Stimulated activated CD4-positive, alpha-beta T cell treated with anti-CD3 and anti-CD28 coated beads, Interleukin-12 subunit alpha, Interleukin-12 subunit beta, amount 100 ng/mL, for 4 hours (primary cell): ENCODE data around the gene PHLDB1.
"Not testable (repeated sequence)": the region's sequence is repeated elsewhere in the genome, so short reads cannot be mapped to it uniquely, and the experiment has no call there.

Experiments used
- DNase-seq: peaks from one replicate; pipeline ENCODE4 v3.0.0-alpha.2; 2020

Gene PHLDB1

DNA sequence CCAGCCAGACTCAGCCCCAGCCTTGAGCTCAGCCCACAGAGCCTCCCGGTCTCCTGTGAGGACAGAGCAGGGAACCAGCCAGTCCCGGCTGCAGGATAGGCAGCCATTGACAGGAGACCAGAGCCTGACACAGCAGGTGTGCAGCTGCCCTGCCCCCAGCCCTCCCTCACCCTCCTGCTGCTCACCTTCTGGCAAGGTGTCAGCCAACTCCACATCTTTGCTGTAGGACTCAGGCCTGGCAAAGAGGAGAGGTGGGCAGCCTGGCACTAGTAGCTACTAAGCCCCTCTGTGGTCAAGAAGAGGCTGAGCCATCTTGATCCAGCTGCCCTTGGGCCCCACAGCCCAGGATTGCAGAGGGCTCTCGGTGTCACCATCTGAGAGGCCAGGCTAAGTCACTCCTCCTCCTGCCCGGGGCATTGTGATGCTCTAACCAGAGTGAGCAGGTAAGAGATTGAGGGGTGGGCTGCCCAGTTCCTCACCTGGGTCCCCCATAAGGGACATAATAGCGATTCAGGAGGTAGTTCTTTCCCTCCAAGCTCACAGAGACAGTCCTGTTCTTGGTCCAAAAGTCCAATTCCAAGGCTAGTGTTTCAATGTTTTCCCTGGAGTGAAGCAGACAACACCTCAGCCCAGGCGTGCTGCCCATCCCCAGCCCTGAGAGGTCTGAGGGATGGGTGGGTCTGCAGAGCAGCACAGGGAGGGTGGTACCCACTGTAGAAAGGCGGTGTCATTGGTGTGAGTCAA is 53.4 kb downstream of the PHLDB1 start:
- no peak for DNase-seq

- no peak for DNase-seq
These were observed 54.2 kb downstream of the PHLDB1 start for GRCh38 chr11:118661425-118662301.

DNA sequence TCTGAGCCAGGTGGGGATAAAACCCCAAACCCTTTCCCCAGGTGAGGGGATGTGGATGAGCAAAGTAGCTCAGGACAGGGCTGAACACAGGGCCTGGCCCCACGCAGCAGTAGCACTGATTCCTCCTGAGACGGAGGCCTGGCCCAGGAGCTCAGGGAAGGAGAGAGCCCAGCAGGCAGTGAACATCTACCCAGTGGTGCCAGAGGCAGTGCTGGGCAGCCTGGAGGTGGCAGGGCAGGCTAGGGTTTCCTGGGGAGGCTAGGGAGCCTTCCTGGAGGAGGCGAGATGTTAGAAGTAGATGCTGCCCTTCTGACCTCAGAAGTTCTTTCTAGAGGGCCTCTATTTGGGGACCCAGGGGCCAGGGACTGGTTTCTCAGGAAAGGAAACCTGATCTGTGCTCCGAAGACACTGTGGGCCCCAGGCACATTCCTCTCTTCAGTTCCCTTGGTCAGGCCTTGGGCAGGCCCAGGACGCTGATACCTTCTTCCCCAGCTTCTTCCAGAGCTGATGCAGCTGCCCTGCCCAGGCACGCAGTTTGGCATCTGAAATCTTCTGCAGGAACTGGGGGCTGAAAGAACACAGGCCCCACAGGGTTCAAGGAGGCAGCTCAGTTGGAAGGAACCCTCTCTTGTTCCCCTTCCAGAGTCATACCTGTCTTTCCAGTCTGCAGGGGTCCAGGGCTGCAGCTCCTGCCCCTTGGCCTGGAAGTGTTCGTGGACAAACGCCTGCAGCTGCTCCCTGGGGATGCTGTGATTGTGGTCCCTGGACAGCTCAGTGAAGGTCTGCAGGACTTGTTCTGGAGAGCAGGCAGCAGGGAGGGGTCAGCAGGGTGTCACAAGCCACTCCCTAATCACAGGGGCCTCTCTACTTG is 55.2 kb downstream of the PHLDB1 start:
- no peak for DNase-seq

GRCh38 chr11:118663381-118663780 is 56.0 kb downstream of the PHLDB1 start:
- DNase-seq, result no peak

DNA sequence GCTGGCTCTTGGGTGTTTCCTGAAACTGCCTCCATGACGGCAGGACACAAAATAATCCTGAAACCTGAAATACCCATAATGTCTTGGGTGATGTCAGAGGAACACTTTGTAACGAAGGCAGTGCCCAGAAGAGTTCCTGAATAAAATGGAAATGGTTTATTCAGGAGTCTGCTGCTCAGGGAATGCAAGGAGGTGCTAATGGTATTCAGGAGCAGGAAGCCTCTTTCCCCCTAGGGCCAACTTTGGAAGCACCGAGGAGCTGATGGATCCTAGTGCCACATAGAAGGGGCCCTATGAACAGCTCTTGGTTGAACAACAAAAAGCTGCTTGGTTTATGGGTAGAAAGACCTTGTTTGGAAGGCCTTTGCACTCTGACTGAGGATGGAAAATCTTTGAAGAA is 56.5 kb downstream of the PHLDB1 start:
- no peak for DNase-seq

DNA sequence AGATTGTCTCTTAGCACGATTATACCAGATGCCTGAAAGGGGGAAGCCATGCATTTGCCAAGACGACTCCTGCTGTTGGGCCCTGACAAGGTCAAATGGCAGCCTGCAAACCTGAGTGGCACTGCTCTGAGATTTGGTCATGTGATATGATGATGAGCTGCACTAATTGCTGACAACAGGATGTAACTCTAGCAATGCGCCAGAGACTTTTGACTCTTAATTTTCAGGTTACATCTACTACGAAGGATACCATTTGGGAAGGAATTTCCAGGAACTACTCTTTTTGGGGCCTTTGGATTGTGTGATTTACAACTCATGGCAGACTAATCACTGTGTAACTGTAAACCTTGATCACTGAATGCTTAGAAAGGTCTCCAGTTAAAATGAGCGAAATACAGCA is 59.0 kb downstream of the PHLDB1 start:
- no peak for DNase-seq

- DNase-seq, result no peak
These were observed 62.6 kb downstream of the PHLDB1 start for GRCh38 chr11:118670063-118670462.

- DNase-seq, result no peak
These were observed 63.8 kb downstream of the PHLDB1 start for GRCh38 chr11:118671254-118671653.

DNA sequence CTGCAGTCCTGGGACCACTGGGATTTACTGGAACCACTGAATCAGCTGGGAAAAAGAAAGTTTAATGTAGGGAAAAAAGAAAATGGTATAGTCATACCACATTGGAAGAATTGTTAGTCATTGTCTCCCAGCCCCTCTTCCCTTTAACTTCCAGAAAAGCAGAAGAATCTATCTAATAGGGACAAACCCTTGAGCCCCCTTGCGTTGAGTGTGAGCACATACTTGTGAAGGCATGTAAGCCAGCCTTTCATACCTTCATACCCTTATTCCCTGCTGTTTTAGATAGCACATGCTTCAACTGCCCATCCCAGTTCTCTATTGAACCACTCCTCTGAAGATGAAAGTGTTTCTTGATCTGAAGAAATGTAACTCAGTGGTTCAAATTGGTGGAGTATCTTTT is 65.4 kb downstream of the PHLDB1 start:
- no peak for DNase-seq

DNA sequence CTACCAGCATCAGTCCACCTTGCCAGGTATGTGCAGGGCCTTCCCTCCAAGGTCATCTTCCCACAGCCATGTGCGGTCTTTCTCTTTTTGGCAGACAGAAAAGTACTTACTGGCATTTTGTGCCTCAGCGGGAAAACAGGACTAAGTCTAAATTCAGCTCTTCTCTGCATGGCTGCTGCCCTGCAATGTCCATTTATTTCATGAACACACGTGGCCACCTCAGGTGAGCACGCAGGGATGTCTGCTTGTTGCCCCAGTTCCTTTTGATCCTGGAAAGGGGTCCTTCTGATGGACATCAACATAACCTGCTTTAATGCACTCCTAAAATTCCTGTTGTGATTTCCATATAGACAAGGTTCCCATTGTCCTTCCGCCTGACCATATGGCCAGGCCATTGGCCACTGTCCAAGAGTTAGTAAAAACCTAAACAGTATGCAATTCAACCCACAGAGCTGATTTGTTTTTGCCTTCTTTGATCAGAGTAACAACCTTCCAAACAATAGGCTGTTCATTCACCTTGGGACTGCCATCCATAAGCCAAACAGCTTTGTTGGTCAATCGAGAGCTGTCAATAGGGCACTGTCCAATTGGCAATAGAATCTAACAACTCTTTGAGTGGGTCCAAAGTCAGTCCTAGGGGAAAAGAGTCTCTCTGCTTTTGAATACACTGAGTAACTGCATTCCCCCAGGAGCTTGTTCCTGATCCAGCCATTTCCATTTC is 66.1 kb downstream of the PHLDB1 start:
- no peak for DNase-seq

GRCh38 chr11:118674082-118674435 is 66.6 kb downstream of the PHLDB1 start:
- no peak for DNase-seq

DNA sequence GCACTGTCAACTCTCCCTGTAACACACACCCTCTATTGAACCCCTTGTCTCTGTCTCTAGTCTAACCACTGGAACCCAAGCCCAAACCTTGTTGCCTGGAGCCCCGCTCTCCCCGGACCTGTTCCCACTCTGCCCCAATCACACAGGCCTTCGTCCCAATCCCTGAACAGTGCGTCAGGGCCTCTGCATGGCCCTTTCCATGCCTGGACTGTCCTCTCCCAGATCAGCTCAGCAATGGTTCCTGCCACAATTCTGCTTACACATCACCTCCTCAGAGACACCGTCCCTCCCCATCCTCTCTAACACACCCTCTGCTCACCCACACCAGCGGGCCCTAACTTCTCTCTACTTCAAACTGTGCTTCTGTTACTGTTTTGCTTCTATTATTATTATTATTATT is 70.6 kb downstream of the PHLDB1 start:
- no peak for DNase-seq

DNA sequence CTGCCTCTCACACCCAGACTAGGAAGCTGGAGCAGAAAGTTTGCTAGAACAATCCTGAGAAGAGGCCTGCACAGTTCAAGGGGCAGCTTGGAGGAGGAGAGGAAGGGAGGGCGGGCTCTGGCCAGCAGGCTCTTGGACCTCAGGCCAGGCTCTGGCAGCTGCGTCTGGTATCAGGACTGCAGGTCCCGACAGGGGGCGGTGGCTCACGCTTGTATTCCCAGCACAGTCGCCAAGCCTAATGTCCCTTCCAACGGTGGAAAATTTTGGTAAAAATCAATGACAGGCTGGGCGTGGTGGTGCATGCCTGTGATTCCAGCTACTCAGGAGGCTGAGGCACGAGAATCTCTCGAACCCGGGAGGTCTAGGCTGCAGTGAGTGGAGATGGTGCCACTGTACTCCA is 71.5 kb downstream of the PHLDB1 start:
- DNase-seq, result not testable (repeated sequence)

DNA sequence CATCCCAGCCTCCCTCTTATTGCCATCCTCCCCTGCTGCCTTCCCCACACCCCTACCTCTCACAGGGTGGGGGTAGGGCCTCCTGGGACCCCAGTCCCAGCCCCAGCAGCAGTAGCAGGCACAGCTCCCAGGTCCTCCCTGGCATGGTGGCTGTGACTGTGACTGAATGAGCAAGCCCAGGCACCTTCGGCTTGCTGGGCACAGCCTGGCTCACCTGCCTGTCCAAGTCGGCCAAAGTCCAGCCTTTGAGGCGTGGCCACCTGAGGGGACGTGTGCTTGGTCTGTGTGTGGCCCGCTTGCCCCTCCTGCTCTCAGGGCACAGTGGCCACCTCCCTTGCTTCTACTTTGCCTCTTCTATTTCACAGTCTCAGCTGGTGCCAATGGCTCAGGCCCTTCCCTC is 72.1 kb downstream of the PHLDB1 start, which contains the start of gene TREH:
Gene TREH (minus strand): TSS at position 168 of the 400 bp plus-strand sequence. CDS start 23 bp downstream, at position 145.
- DNase-seq, result no peak

GRCh38 chr11:118682372-118682771 is 75.0 kb downstream of the PHLDB1 start:
- DNase-seq, result no peak

GRCh38 chr11:118682939-118683338 is 75.5 kb downstream of the PHLDB1 start:
- DNase-seq, result not testable (repeated sequence)

DNA sequence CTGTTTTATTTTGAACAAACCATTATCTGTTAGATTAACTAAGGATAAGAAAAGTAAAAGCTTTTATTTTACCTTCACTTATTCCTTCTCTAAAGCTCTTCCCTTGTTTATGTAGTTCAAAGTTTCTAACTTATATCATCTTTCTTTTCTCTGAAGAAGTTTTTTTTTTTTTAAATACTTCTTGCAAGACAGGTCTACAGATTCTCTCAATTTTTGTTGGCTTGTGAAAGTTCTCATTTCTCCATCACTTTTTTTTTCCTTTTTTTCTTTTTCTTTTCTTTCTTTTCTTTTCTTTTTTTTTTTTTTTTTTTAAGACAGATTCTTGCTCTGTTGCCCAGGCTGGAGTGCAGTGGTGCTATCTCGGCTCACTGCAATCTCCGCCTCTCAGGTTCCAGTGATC is 76.8 kb downstream of the PHLDB1 start:
- DNase-seq, result no peak

DNA sequence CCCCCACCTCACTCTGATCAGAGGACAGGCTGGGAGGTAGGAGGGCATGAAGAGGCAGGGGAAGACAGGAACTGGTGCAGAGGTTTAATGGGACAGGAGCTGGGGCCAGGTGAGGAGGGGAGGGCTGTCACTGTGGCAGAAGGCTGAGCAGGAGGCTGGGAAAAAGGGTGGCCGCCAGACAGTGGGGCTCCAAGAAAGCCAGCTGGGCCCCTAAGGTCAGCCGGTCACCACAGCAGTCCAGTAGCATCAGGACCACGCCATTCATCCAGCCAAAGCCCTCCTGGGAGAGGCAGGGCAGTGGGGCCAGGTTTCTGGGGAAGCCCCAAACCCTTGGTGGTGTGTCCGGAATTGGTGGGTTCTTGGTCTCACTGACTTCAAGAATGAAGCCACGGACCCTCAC is 80.5 kb downstream of the PHLDB1 start:
- no peak for DNase-seq

- not testable (repeated sequence) for DNase-seq
These were observed 80.9 kb downstream of the PHLDB1 start for GRCh38 chr11:118688339-118688738.

GRCh38 chr11:118688851-118689502 is 81.6 kb downstream of the PHLDB1 start:
- DNase-seq, result no peak

DNA sequence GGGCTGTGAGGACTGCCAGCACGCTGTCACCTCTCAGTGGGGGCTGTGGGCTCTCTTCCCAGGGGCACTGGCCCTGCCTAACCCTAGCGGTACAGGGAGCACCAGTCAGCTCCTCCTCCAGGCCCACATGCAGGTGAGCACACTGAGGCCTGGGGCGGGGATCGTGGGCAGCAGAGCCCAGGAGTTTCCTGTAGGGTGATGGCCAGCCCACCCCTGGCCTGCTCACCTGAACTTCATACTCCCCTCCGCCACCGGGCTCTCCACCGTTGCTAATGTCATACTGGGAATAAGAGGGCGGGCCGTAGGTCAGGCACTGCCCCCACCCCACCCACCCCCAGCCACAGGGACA is 82.1 kb downstream of the PHLDB1 start:
- DNase-seq, result no peak
